ENCODE data around the gene TGM6.

The TGM6 gene

GRCh38 chr20:2342243-2342642 lies 38.5 kb upstream of the TGM6 start:
- Histone ChIP-seq H3K9me3 (ENCODE audit: insufficient read depth, low read depth, low read length) (no peaks in the 10 kb centered on the region), H3K36me3 (ENCODE audit: insufficient read depth, low read depth, low read length) (no peaks in the 10 kb centered on the region), H3K27me3 (ENCODE audit: insufficient read depth, low read length) (no peaks in the 10 kb centered on the region), H3K4me1 (ENCODE audit: insufficient read depth, low read length) (no peaks in the 10 kb centered on the region), H3K4me3 (ENCODE audit: low read length) (no peak overlapping the region), H3K9ac (ENCODE audit: low read depth, low read length) (no peak overlapping the region), H3K27ac (ENCODE audit: low read length) (no peak overlapping the region)

GRCh38 chr20:2346188-2346587 lies 34.5 kb upstream of the TGM6 start:
- no peak overlapping the region for H3K9ac ChIP-seq (ENCODE audit: low read depth, low read length)
- no peaks in the 10 kb centered on the region for H3K36me3 ChIP-seq (ENCODE audit: insufficient read depth, low read depth, low read length)
- H3K27me3 ChIP-seq (ENCODE audit: insufficient read depth, low read length): no peaks in the 10 kb centered on the region

GRCh38 chr20:2348336-2348735 lies 32.4 kb upstream of the TGM6 start:
- Histone ChIP-seq H3K36me3 (ENCODE audit: insufficient read depth, low read depth, low read length) (no peaks in the 10 kb centered on the region), H3K4me3 (ENCODE audit: low read length) (no peak overlapping the region), H3K27ac (ENCODE audit: low read length) (no peak overlapping the region), H3K4me1 (ENCODE audit: insufficient read depth, low read length) (peaks cover 4% of the 10 kb centered on the region; the same call in 1 of the 2 replicates), H3K27me3 (ENCODE audit: insufficient read depth, low read length) (no peaks in the 10 kb centered on the region), H3K9ac (ENCODE audit: low read depth, low read length) (no peak overlapping the region), H3K9me3 (ENCODE audit: insufficient read depth, low read depth, low read length) (no peaks in the 10 kb centered on the region)

More at GRCh38 chr20:2346188-2346587, 34.5 kb upstream of the TGM6 start:
- Histone ChIP-seq H3K4me1 (ENCODE audit: insufficient read depth, low read length) (peaks cover 4% of the 10 kb centered on the region; the same call in 1 of the 2 replicates), H3K4me3 (ENCODE audit: low read length) (no peak overlapping the region), H3K9me3 (ENCODE audit: insufficient read depth, low read depth, low read length) (no peaks in the 10 kb centered on the region), H3K27ac (ENCODE audit: low read length) (no peak overlapping the region)

GRCh38 chr20:2349801-2350200 lies 30.9 kb upstream of the TGM6 start:
- no peak overlapping the region for H3K4me3 ChIP-seq (ENCODE audit: low read length)
- no peak overlapping the region for H3K27ac ChIP-seq (ENCODE audit: low read length)
- H3K4me1 ChIP-seq (ENCODE audit: insufficient read depth, low read length): peaks cover 4% of the 10 kb centered on the region; the same call in 1 of the 2 replicates
- H3K27me3 ChIP-seq (ENCODE audit: insufficient read depth, low read length): no peaks in the 10 kb centered on the region
- H3K9me3 ChIP-seq (ENCODE audit: insufficient read depth, low read depth, low read length): no peaks in the 10 kb centered on the region
- H3K36me3 ChIP-seq (ENCODE audit: insufficient read depth, low read depth, low read length): no peaks in the 10 kb centered on the region
- H3K9ac ChIP-seq (ENCODE audit: low read depth, low read length): no peak overlapping the region

GRCh38 chr20:2350606-2351005 lies 30.1 kb upstream of the TGM6 start:
- Histone ChIP-seq H3K4me1 (ENCODE audit: insufficient read depth, low read length) (peaks cover 4% of the 10 kb centered on the region; the same call in 1 of the 2 replicates), H3K36me3 (ENCODE audit: insufficient read depth, low read depth, low read length) (no peaks in the 10 kb centered on the region), H3K27ac (ENCODE audit: low read length) (no peak overlapping the region), H3K9ac (ENCODE audit: low read depth, low read length) (no peak overlapping the region), H3K27me3 (ENCODE audit: insufficient read depth, low read length) (no peaks in the 10 kb centered on the region), H3K9me3 (ENCODE audit: insufficient read depth, low read depth, low read length) (no peaks in the 10 kb centered on the region), H3K4me3 (ENCODE audit: low read length) (no peak overlapping the region)

GRCh38 chr20:2353231-2353630 lies 27.5 kb upstream of the TGM6 start:
- Histone ChIP-seq H3K9me3 (ENCODE audit: insufficient read depth, low read depth, low read length) (no peaks in the 10 kb centered on the region), H3K27ac (ENCODE audit: low read length) (no peak overlapping the region), H3K9ac (ENCODE audit: low read depth, low read length) (no peak overlapping the region), H3K27me3 (ENCODE audit: insufficient read depth, low read length) (no peaks in the 10 kb centered on the region), H3K4me3 (ENCODE audit: low read length) (no peak overlapping the region), H3K4me1 (ENCODE audit: insufficient read depth, low read length) (peaks cover 4% of the 10 kb centered on the region; the same call in 1 of the 2 replicates), H3K36me3 (ENCODE audit: insufficient read depth, low read depth, low read length) (no peaks in the 10 kb centered on the region)

- no peak overlapping the region for H3K9ac ChIP-seq (ENCODE audit: low read depth, low read length)
- H3K9me3 ChIP-seq (ENCODE audit: insufficient read depth, low read depth, low read length): peaks cover 8% of the 10 kb centered on the region; the same call in 1 of the 2 replicates
- H3K36me3 ChIP-seq (ENCODE audit: insufficient read depth, low read depth, low read length): no peaks in the 10 kb centered on the region
- no peak overlapping the region for H3K4me3 ChIP-seq (ENCODE audit: low read length)
- H3K27me3 ChIP-seq (ENCODE audit: insufficient read depth, low read length): no peaks in the 10 kb centered on the region
- H3K4me1 ChIP-seq (ENCODE audit: insufficient read depth, low read length): no peaks in the 10 kb centered on the region
- no peak overlapping the region for H3K27ac ChIP-seq (ENCODE audit: low read length)
These were observed 23.6 kb upstream of the TGM6 start for GRCh38 chr20:2357114-2357513.

GRCh38 chr20:2358006-2358405 lies 22.7 kb upstream of the TGM6 start:
- no peaks in the 10 kb centered on the region for H3K4me1 ChIP-seq (ENCODE audit: insufficient read depth, low read length)
- no peaks in the 10 kb centered on the region for H3K27me3 ChIP-seq (ENCODE audit: insufficient read depth, low read length)
- H3K4me3 ChIP-seq (ENCODE audit: low read length): no peak overlapping the region
- H3K27ac ChIP-seq (ENCODE audit: low read length): no peak overlapping the region
- H3K9ac ChIP-seq (ENCODE audit: low read depth, low read length): no peak overlapping the region
- no peaks in the 10 kb centered on the region for H3K36me3 ChIP-seq (ENCODE audit: insufficient read depth, low read depth, low read length)
- H3K9me3 ChIP-seq (ENCODE audit: insufficient read depth, low read depth, low read length): peaks cover 8% of the 10 kb centered on the region; the same call in 1 of the 2 replicates

- Histone ChIP-seq H3K4me1 (ENCODE audit: insufficient read depth, low read length) (0 out of 2 replicates have a peak, but pooled peaks cover 3% of the 10 kb centered on the region), H3K9me3 (ENCODE audit: insufficient read depth, low read depth, low read length) (peaks cover 8% of the 10 kb centered on the region; the same call in 1 of the 2 replicates), H3K27me3 (ENCODE audit: insufficient read depth, low read length) (no peaks in the 10 kb centered on the region), H3K36me3 (ENCODE audit: insufficient read depth, low read depth, low read length) (no peaks in the 10 kb centered on the region), H3K4me3 (ENCODE audit: low read length) (no peak overlapping the region), H3K27ac (ENCODE audit: low read length) (no peak overlapping the region), H3K9ac (ENCODE audit: low read depth, low read length) (no peak overlapping the region)
These were observed 19.6 kb upstream of the TGM6 start for GRCh38 chr20:2361035-2361593.

GRCh38 chr20:2363187-2363586 lies 17.5 kb upstream of the TGM6 start:
- H3K4me3 ChIP-seq (ENCODE audit: low read length): no peak overlapping the region
- no peaks in the 10 kb centered on the region for H3K27me3 ChIP-seq (ENCODE audit: insufficient read depth, low read length)
- H3K9ac ChIP-seq (ENCODE audit: low read depth, low read length): no peak overlapping the region
- H3K27ac ChIP-seq (ENCODE audit: low read length): no peak overlapping the region
- H3K36me3 ChIP-seq (ENCODE audit: insufficient read depth, low read depth, low read length): no peaks in the 10 kb centered on the region
- H3K4me1 ChIP-seq (ENCODE audit: insufficient read depth, low read length): 0 out of 2 replicates have a peak, but pooled peaks cover 3% of the 10 kb centered on the region
- peaks cover 8% of the 10 kb centered on the region; the same call in 1 of the 2 replicates for H3K9me3 ChIP-seq (ENCODE audit: insufficient read depth, low read depth, low read length)

- H3K27ac ChIP-seq (ENCODE audit: low read length): no peak overlapping the region
These were observed 17.1 kb upstream of the TGM6 start for GRCh38 chr20:2363587-2363986.

GRCh38 chr20:2364044-2364443 lies 16.7 kb upstream of the TGM6 start:
- H3K27ac ChIP-seq (ENCODE audit: low read length): no peak overlapping the region
- H3K4me3 ChIP-seq (ENCODE audit: low read length): no peak overlapping the region
- no peak overlapping the region for H3K9ac ChIP-seq (ENCODE audit: low read depth, low read length)
- H3K9me3 ChIP-seq (ENCODE audit: insufficient read depth, low read depth, low read length): peaks cover 8% of the 10 kb centered on the region; the same call in 1 of the 2 replicates
- H3K36me3 ChIP-seq (ENCODE audit: insufficient read depth, low read depth, low read length): no peaks in the 10 kb centered on the region
- H3K27me3 ChIP-seq (ENCODE audit: insufficient read depth, low read length): no peaks in the 10 kb centered on the region
- H3K4me1 ChIP-seq (ENCODE audit: insufficient read depth, low read length): 0 out of 2 replicates have a peak, but pooled peaks cover 3% of the 10 kb centered on the region

More at GRCh38 chr20:2363587-2363986, 17.1 kb upstream of the TGM6 start:
- Histone ChIP-seq H3K27me3 (ENCODE audit: insufficient read depth, low read length) (no peaks in the 10 kb centered on the region), H3K9me3 (ENCODE audit: insufficient read depth, low read depth, low read length) (peaks cover 8% of the 10 kb centered on the region; the same call in 1 of the 2 replicates), H3K4me1 (ENCODE audit: insufficient read depth, low read length) (0 out of 2 replicates have a peak, but pooled peaks cover 3% of the 10 kb centered on the region), H3K9ac (ENCODE audit: low read depth, low read length) (no peak overlapping the region), H3K36me3 (ENCODE audit: insufficient read depth, low read depth, low read length) (no peaks in the 10 kb centered on the region), H3K4me3 (ENCODE audit: low read length) (no peak overlapping the region)
